ENCODE measurements around the gene TNF.
A peak's percentile ranks its signal among the peaks of the same experiment; 100 is the strongest.
"Not testable (repeated sequence)": the region's sequence is repeated elsewhere in the genome, so short reads cannot be mapped to it uniquely, and the experiment has no call there.

Gene TNF

GRCh38 chr6:31588871-31589650 is 13.7 kb downstream of the TNF start:
- DNase-seq: no peak

- DNase-seq: not testable (repeated sequence)
These were observed 15.3 kb downstream of the TNF start for GRCh38 chr6:31590691-31591090.

GRCh38 chr6:31592396-31592771 is 17.0 kb downstream of the TNF start:
- DNase-seq: no peak

DNA sequence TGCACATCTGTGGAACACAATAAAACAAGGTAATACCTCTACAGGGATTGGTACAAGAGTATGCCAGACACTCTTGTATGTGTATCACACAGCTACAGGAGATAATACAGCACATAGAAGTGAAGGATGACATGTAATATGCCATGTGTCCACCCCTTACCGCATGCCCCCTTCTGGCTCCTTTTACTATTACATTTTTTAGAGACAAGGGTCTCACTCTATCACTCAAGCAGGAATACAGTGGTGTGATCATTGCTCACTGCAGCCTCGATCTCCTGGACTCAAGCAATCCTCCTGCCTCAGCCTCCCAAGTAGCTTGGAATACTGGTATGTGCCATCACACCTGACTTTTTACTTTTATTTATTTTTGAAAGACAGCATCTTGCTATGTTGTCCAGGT is 21.6 kb downstream of the TNF start:
- no peak for DNase-seq

GRCh38 chr6:31607317-31607716 is 32.0 kb downstream of the TNF start:
- no peak for DNase-seq

GRCh38 chr6:31609519-31610406 is 34.4 kb downstream of the TNF start:
- no peak for DNase-seq

- DNase-seq: no peak
These were observed 35.6 kb downstream of the TNF start for GRCh38 chr6:31610968-31611367.

GRCh38 chr6:31614075-31614619 is 38.8 kb downstream of the TNF start:
- no peak for DNase-seq

DNA sequence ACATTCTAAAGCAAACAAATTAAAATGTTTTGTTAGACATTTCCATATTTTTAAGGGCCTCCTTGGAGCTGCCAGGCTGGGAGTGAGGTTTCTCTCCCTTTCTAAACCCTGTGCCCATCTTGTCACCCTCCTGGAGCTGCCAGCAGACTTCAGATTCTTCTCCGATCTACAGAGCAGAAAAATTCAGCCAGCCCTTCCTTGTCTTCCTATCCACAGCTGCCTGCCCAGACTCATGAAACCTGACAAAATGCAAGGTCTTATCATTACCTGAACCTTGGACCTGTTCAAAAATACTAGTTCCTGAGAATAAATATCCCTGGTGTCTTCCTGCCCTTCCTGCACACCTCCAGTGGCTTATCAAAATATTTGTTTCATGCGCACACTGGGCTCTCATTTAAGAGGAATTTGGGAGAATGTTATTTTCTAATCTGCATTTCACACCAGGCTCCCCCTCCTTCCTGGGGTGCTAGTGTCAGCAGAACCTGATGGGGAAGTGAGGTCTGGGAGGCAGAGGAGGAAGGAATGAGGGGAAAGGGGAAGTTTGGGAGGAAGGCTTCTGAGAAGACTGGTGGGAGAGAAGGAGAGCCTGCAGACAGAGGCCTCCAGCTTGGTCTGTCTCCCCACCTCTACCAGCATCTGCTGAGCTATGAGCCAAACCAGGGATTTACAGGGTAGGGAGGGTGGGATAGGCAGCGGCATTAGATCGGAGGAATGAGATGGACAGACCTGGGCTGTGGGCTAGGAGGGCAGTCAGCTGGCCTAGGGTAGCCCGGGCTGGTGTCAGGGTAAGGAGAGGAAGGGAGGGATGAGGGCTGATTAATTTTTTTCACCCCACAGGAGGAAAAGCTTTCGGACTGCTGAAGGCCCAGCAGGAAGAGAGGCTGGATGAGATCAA is 39.6 kb downstream of the TNF start, which contains the start of gene AIF1:
AIF1 (plus strand) TSS at position 551 of the 895 bp plus-strand sequence; CDS start at position 647, 96 bp downstream.
- no peak for DNase-seq

DNA sequence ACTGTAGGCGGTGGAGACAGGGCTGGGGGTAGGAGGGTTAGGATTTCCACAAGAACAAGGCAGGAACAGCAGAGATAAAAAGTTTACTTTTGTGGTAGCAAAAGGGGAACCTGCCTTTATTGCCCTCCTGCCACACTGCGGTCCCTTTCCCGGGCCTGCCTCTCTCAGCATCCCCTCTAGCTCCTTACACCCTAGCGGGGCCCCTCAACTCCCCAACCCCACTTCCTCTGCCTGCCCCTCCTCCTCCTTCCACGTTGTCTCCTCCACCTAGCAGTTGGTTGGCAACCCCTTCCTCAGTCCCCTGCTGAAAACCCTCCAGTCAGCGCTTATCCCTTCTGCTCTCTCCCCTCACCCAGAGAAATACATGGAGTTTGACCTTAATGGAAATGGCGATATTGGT is 40.4 kb downstream of the TNF start:
- no peak for DNase-seq

GRCh38 chr6:31617010-31617409 is 41.6 kb downstream of the TNF start:
- no peak for DNase-seq

GRCh38 chr6:31619805-31620585 is 44.6 kb downstream of the TNF start:
- peak; percentile 96 for DNase-seq

GRCh38 chr6:31620586-31621319 is 45.4 kb downstream of the TNF start, which contains the start of gene PRRC2A:
Gene PRRC2A, plus strand, starts transcription at chr6:31620715. Its CDS starts 2,075 bp downstream, at chr6:31622790.
- peak; percentile 43 for DNase-seq

- no peak for DNase-seq
These were observed 46.1 kb downstream of the TNF start for GRCh38 chr6:31621320-31621939.

DNA sequence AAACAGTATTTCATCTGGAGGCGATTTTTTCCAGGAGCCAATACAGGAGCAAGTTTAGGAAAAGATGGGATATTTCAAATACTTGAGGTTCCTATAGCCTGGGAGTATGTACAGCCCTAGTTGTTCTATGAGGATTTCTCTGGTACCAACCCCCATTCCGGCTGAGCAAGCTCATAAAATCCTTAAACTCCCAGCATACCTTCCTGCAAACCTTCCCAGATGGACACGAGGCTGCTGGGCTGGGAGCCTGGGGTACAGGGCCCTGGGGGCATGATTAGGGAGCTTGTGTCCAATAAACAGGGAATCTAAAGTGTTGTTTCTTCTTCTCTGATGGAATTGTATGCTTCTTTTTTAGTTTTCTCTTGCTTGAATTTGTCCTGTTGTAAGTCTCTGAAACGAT is 46.6 kb downstream of the TNF start:
- DNase-seq: no peak

DNA sequence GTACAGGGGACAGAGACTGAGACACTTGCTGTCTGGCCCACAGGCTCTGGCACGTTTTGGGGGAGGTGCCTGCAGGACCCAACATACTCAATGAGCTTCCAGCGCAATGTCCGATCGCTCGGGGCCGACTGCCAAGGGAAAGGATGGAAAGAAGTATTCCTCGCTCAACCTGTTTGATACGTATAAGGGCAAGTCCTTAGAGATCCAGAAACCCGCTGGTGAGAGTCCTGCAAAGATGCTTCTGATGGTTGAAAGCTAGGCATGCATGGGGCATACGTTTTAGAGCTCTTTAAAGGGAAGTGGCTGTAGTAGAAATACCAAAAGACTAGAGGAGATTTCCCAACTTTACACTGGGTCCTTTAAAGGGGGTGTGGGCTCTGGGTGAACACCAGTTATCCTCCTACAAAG is 47.3 kb downstream of the TNF start:
- no peak for DNase-seq

- DNase-seq: no peak
These were observed 48.7 kb downstream of the TNF start for GRCh38 chr6:31624070-31624469.

GRCh38 chr6:31626952-31627351 is 51.6 kb downstream of the TNF start:
- DNase-seq: no peak

DNA sequence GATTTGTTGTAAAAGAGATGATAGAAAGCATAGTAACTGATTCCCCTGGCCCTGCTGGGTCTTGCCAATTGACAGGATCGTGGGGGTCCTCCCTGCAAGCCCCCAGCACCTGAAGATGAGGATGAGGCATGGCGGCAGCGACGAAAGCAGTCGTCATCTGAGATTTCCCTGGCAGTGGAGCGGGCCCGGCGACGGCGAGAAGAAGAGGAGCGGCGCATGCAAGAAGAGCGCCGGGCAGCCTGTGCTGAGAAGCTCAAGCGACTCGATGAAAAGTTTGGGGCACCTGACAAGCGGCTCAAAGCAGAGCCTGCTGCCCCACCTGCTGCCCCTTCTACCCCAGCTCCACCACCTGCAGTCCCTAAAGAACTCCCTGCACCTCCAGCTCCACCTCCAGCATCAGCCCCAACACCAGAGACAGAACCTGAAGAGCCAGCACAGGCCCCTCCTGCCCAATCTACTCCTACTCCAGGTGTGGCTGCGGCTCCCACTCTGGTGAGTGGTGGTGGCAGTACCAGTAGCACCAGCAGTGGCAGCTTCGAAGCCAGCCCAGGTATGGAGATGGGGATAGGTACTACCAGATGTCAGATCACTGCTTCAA is 52.4 kb downstream of the TNF start:
- no peak for DNase-seq

Measured in NCI-H1436 treated with DMSO at 0.1 percent for 48 hours (cell line).